ENCODE data around the gene B4GALNT3.

B4GALNT3 gene

DNA sequence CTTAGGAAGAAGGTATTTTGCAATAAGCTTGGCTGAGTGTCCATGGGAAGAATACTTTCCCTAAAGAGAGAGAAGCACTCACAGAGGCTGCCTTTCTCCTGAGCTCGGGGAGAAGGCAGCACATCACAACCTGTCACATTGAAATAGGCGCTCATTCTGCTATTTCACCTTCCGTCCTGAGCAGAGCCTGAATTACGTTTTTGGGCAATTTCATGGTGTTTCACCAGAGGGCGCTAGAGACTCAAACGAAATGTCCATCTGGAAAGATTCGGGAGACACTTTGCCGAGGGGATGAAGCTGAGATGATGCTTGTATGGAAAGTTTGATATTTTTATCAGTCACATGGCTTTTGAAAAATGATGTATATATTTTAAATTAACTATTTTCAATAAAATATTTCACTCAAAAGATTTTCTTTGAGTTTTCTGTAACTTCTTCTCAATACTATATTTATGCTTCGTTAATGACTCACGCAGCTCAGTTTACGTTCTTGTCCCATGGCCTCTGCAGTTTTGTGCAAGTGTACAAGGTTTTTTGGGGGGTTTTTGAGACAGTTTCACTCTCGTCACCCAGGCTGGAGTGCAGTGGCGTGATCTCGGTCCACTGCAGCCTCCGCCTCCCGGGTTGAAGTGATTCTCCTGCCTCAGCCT lies 17.4 kb upstream of the B4GALNT3 start:
- TF ChIP-seq SIN3A (IDR thresholded peaks at IDR 0.05; ENCODE audit: borderline replicate concordance, insufficient read depth, low read length) = no peak
- no peak for TF ChIP-seq POLR2AphosphoS5 (IDR thresholded peaks at IDR 0.05; ENCODE audit: low read depth, low read length)
- no peak for TF ChIP-seq TAF1 (IDR thresholded peaks at IDR 0.05; ENCODE audit: borderline replicate concordance, insufficient read depth, low read length)
- TF ChIP-seq FOXP2 (optimal IDR thresholded peaks at IDR 0.05; ENCODE audit: borderline replicate concordance, extremely low read depth, extremely low read length, insufficient read depth) = no peak
- TF ChIP-seq, protein P1, sequence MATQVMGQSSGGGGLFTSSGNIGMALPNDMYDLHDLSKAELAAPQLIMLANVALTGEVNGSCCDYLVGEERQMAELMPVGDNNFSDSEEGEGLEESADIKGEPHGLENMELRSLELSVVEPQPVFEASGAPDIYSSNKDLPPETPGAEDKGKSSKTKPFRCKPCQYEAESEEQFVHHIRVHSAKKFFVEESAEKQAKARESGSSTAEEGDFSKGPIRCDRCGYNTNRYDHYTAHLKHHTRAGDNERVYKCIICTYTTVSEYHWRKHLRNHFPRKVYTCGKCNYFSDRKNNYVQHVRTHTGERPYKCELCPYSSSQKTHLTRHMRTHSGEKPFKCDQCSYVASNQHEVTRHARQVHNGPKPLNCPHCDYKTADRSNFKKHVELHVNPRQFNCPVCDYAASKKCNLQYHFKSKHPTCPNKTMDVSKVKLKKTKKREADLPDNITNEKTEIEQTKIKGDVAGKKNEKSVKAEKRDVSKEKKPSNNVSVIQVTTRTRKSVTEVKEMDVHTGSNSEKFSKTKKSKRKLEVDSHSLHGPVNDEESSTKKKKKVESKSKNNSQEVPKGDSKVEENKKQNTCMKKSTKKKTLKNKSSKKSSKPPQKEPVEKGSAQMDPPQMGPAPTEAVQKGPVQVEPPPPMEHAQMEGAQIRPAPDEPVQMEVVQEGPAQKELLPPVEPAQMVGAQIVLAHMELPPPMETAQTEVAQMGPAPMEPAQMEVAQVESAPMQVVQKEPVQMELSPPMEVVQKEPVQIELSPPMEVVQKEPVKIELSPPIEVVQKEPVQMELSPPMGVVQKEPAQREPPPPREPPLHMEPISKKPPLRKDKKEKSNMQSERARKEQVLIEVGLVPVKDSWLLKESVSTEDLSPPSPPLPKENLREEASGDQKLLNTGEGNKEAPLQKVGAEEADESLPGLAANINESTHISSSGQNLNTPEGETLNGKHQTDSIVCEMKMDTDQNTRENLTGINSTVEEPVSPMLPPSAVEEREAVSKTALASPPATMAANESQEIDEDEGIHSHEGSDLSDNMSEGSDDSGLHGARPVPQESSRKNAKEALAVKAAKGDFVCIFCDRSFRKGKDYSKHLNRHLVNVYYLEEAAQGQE (IDR thresholded peaks at IDR 0.05; ENCODE audit: insufficient read depth in 1 of 2, low read depth in 2 of 2, low read length in 2 of 2) = no peak

DNA sequence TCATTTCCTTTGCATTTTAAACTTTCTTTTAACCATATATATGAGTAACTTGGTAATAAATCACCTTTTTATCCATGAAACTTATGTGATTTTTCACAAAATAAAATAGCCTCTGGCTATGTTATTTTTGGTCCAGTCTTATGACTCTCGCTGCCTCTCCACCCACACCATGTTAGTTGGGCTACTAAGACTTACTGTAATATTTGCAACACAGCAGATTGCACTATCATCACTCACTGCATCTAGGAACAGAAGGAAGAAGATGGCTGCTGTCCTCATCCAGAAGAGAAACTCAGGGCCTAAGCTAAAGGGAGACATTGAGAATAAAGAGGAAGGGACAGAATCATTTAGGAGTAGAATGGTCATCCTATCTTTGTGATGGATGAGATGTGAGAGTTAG lies 12.6 kb upstream of the B4GALNT3 start:
- TF ChIP-seq SIN3A (IDR thresholded peaks at IDR 0.05; ENCODE audit: borderline replicate concordance, insufficient read depth, low read length) (no peak), FOXP2 (optimal IDR thresholded peaks at IDR 0.05; ENCODE audit: borderline replicate concordance, extremely low read depth, extremely low read length, insufficient read depth) (no peak), POLR2AphosphoS5 (IDR thresholded peaks at IDR 0.05; ENCODE audit: low read depth, low read length) (no peak)
- TF ChIP-seq, protein P1 (IDR thresholded peaks at IDR 0.05; ENCODE audit: insufficient read depth in 1 of 2, low read depth in 2 of 2, low read length in 2 of 2) = no peak

DNA sequence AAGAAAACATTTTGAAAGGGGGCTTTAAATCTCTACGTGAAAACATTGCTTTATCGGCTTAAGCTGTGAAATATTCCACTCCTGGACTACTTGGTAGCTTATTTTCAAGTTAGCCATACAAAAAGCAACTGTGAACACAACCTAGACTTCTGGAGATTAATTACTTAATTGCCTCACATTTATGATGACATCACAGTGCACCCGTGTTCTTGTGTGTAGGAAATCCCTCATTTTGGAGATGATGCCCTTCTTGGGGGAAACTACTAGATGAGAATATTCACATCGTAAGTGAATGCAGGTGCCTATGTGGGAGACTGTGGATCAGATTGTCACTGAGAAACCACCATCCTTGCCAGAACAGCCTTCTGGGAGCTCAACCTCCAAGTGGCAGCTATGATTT lies 10.5 kb upstream of the B4GALNT3 start:
- TF ChIP-seq, protein P1 (IDR thresholded peaks at IDR 0.05; ENCODE audit: insufficient read depth in 1 of 2, low read depth in 2 of 2, low read length in 2 of 2) = no peak
- TF ChIP-seq FOXP2 (optimal IDR thresholded peaks at IDR 0.05; ENCODE audit: borderline replicate concordance, extremely low read depth, extremely low read length, insufficient read depth) (no peak), POLR2AphosphoS5 (IDR thresholded peaks at IDR 0.05; ENCODE audit: low read depth, low read length) (no peak), SIN3A (IDR thresholded peaks at IDR 0.05; ENCODE audit: borderline replicate concordance, insufficient read depth, low read length) (no peak)

DNA sequence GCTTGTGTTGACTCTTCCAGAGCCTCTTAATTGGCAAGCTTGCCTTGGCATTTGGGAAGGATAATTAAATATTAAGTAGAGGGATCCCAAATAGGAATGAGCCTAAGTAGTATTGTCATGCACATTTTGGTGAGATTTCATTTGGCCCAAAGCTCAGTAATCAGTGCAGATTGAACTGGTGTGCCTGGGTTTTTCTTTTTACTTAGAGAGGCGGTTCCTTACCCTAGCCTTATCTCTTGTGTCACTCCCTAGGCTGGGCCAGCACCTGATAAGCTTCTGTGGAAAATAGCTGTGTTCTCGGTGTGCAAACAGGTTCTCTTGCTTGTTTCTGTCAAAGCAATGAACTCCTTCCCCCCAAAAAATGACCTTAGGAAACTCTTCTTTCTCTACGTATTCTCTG lies 9.3 kb upstream of the B4GALNT3 start:
- no peak for TF ChIP-seq TAF1 (IDR thresholded peaks at IDR 0.05; ENCODE audit: borderline replicate concordance, insufficient read depth, low read length)
- TF ChIP-seq FOXP2 (optimal IDR thresholded peaks at IDR 0.05; ENCODE audit: borderline replicate concordance, extremely low read depth, extremely low read length, insufficient read depth) = no peak
- TF ChIP-seq POLR2AphosphoS5 (IDR thresholded peaks at IDR 0.05; ENCODE audit: low read depth, low read length) = no peak
- TF ChIP-seq, protein P1 (IDR thresholded peaks at IDR 0.05; ENCODE audit: insufficient read depth in 1 of 2, low read depth in 2 of 2, low read length in 2 of 2) = no peak
- no peak for TF ChIP-seq SIN3A (IDR thresholded peaks at IDR 0.05; ENCODE audit: borderline replicate concordance, insufficient read depth, low read length)

Measured in PFSK-1 (cell line).